ENCODE results near the gene RBM10. TPM values are rescaled to one million over a fixed set of nuclear protein-coding genes. Genes with fewer than 3 reads are reported as not detected.

RBM10 gene
- total and polyA plus RNA-seq, 2 of the 13 experiments (the other 11 are each of a cell fraction or from before 2014, with no cell fraction given), result 15.9 to 43.1 TPM

DNA sequence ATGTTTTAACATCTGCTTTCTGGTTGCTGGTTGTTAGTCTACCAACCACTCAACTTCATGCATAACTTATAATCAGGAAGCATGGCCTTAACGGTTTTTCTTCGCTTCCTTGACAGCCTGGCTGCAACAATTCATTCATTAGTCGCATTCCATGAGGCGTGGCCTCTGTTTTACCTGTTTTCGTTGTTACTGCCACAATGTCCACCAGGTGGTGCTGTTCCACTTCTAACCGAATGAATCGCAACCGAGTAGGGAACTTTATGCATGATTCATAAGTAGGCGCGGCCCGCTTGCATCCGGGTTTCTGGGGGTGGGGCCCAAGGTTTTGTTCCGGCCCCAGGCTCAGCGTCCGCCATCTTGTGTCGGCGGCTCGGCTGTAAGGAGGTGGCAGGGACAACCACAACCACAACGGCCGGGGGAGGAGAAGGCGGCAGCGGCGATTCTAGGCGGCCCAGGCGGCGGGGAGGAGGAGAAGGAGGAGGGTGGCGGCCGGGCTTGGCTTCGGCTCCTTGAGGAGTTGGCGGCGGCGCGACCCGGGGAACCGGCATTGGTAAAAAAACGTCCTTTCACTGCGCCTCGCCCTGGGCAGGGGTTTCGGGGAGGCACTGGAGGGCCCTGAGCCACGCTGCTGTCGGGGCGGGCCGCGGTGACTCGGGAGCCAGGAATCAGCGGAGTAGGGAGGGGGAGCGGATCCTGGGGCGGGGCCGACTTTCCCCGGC is 48.6 kb downstream of the RBM10 start, which contains the start of gene UBA1 (continued):
- TF ChIP-seq, protein P1, sequence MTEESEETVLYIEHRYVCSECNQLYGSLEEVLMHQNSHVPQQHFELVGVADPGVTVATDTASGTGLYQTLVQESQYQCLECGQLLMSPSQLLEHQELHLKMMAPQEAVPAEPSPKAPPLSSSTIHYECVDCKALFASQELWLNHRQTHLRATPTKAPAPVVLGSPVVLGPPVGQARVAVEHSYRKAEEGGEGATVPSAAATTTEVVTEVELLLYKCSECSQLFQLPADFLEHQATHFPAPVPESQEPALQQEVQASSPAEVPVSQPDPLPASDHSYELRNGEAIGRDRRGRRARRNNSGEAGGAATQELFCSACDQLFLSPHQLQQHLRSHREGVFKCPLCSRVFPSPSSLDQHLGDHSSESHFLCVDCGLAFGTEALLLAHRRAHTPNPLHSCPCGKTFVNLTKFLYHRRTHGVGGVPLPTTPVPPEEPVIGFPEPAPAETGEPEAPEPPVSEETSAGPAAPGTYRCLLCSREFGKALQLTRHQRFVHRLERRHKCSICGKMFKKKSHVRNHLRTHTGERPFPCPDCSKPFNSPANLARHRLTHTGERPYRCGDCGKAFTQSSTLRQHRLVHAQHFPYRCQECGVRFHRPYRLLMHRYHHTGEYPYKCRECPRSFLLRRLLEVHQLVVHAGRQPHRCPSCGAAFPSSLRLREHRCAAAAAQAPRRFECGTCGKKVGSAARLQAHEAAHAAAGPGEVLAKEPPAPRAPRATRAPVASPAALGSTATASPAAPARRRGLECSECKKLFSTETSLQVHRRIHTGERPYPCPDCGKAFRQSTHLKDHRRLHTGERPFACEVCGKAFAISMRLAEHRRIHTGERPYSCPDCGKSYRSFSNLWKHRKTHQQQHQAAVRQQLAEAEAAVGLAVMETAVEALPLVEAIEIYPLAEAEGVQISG (CRISPR knock-in tag; IDR thresholded peaks at IDR 0.05), result 0 out of 2 replicates have a peak, but pooled peaks have one; percentile 29
- TF ChIP-seq RARA (CRISPR knock-in tag; IDR thresholded peaks at IDR 0.05) (peak; percentile 4; the same call in 1 of the 2 replicates), SUZ12 (IDR thresholded peaks at IDR 0.05; ENCODE audit: low read depth, low read length) (no peak), ZNF557 (CRISPR knock-in tag; IDR thresholded peaks at IDR 0.05) (no peak), ZFX (CRISPR knock-in tag; IDR thresholded peaks at IDR 0.05; ENCODE audit: low read depth) (peak; percentile 59), MTA1 (CRISPR knock-in tag; IDR thresholded peaks at IDR 0.05; ENCODE audit: borderline replicate concordance) (no peak), HNF4G (IDR thresholded peaks at IDR 0.05; ENCODE audit: borderline replicate concordance, low read depth, low read length) (no peak), HNF4G (CRISPR knock-in tag; IDR thresholded peaks at IDR 0.05; ENCODE audit: borderline replicate concordance, low read depth) (no peak), ZNF230 (CRISPR knock-in tag; IDR thresholded peaks at IDR 0.05) (no peak), CBX2 (IDR thresholded peaks at IDR 0.05; ENCODE audit: low read depth, low read length) (no peak), CBX2 (CRISPR knock-in tag; IDR thresholded peaks at IDR 0.05; ENCODE audit: low read depth) (no peak), ZFP62 (CRISPR knock-in tag; IDR thresholded peaks at IDR 0.05) (no peak), ZMYM3 (CRISPR knock-in tag; IDR thresholded peaks at IDR 0.05) (no peak), CHCHD3 (CRISPR knock-in tag; IDR thresholded peaks at IDR 0.05) (no peak), SRSF1 (optimal IDR thresholded peaks at IDR 0.05; ENCODE audit: low read depth, low read length) (peak; percentile 69), THAP11 (CRISPR knock-in tag; IDR thresholded peaks at IDR 0.05) (peak; percentile 70), POGZ (CRISPR knock-in tag; IDR thresholded peaks at IDR 0.05) (peak; percentile 51; the same call in 1 of the 2 replicates), RXRA (CRISPR knock-in tag; IDR thresholded peaks at IDR 0.05) (no peak), NPAS2 (CRISPR knock-in tag; IDR thresholded peaks at IDR 0.05; ENCODE audit: borderline replicate concordance) (no peak), NFRKB (IDR thresholded peaks at IDR 0.05) (0 out of 2 replicates have a peak, but pooled peaks have one; percentile 21), ZSCAN29 (CRISPR knock-in tag; conservative IDR thresholded peaks at IDR 0.05) (no peak), DNMT1 (CRISPR knock-in tag; IDR thresholded peaks at IDR 0.05) (no peak), ZBTB42 (CRISPR knock-in tag; IDR thresholded peaks at IDR 0.05) (no peak)
- TF ChIP-seq, protein P2, sequence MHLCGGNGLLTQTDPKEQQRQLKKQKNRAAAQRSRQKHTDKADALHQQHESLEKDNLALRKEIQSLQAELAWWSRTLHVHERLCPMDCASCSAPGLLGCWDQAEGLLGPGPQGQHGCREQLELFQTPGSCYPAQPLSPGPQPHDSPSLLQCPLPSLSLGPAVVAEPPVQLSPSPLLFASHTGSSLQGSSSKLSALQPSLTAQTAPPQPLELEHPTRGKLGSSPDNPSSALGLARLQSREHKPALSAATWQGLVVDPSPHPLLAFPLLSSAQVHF (CRISPR knock-in tag; IDR thresholded peaks at IDR 0.05), result no peak

All from HepG2 (cell line).